ENCODE data around the gene DENND2A. TPM values are rescaled to one million over a fixed set of nuclear protein-coding genes. Genes with fewer than 3 reads are reported as not detected.
"Not testable (repeated sequence)": the region's sequence is repeated elsewhere in the genome, so short reads cannot be mapped to it uniquely, and the experiment has no call there.

DENND2A gene
- polyA plus RNA-seq, 4 donors, result 3.0 to 7.0 (median 5.7) TPM; not detected in 1

- FAIRE-seq (no peak), DNase-seq (no peak)
- no peaks in the 10 kb centered on the region for H3K27me3 ChIP-seq (ENCODE audit: control insufficient read depth in 3 of 3, insufficient read depth in 3 of 3, low read length in 3 of 3)
- WGBS, 3 donors, result 88 to 98% (median 89%) methylated on average over 3 of the region's 3 CpGs
- no peaks in the 10 kb centered on the region for H3K4me1 ChIP-seq (ENCODE audit: control insufficient read depth in 3 of 3, insufficient read depth in 2 of 3, low read depth in 1 of 3, low read length in 2 of 3)
- no peaks in the 10 kb centered on the region for H3K9me3 ChIP-seq (ENCODE audit: control insufficient read depth in 2 of 2, insufficient read depth in 1 of 2, low read depth in 1 of 2, low read length in 1 of 2)
- H3K27ac ChIP-seq (ENCODE audit: low read depth in 1 of 3, low read length in 2 of 3), result no peak overlapping the region
- peaks cover 0 to 67% (median 0%) of the 10 kb centered on the region in 3 donors for H3K36me3 ChIP-seq (ENCODE audit: control insufficient read depth in 3 of 3, insufficient read depth in 2 of 3, low read depth in 1 of 3, low read length in 3 of 3)
- H3K4me3 ChIP-seq (ENCODE audit: low read depth in 1 of 3, low read length in 3 of 3), result no peak overlapping the region
Observed at GRCh38 chr7:140683657-140684056, 43.0 kb upstream of the DENND2A start.

- DNase-seq (no peak), FAIRE-seq (no peak)
- WGBS, 3 donors, result 94 to 98% (median 96%) methylated on average over 3 of the region's 3 CpGs
- H3K4me3 ChIP-seq (ENCODE audit: low read depth in 1 of 3, low read length in 3 of 3), result no peak overlapping the region
- peaks cover 0 to 61% (median 0%) of the 10 kb centered on the region in 3 donors for H3K36me3 ChIP-seq (ENCODE audit: control insufficient read depth in 3 of 3, insufficient read depth in 2 of 3, low read depth in 1 of 3, low read length in 3 of 3)
- no peaks in the 10 kb centered on the region for H3K9me3 ChIP-seq (ENCODE audit: control insufficient read depth in 2 of 2, insufficient read depth in 1 of 2, low read depth in 1 of 2, low read length in 1 of 2)
- no peaks in the 10 kb centered on the region for H3K4me1 ChIP-seq (ENCODE audit: control insufficient read depth in 3 of 3, insufficient read depth in 2 of 3, low read depth in 1 of 3, low read length in 2 of 3)
- no peak overlapping the region for H3K27ac ChIP-seq (ENCODE audit: low read depth in 1 of 3, low read length in 2 of 3)
- no peaks in the 10 kb centered on the region for H3K27me3 ChIP-seq (ENCODE audit: control insufficient read depth in 3 of 3, insufficient read depth in 3 of 3, low read length in 3 of 3)
Observed at GRCh38 chr7:140681766-140682165, 41.2 kb upstream of the DENND2A start.

- H3K27me3 ChIP-seq (ENCODE audit: control insufficient read depth in 3 of 3, insufficient read depth in 3 of 3, low read length in 3 of 3), result no peaks in the 10 kb centered on the region
- no peak for DNase-seq
- 92 to 96% (median 95%) methylated on average over 7 of the region's 7 CpGs for WGBS, 3 donors
- no peak overlapping the region for H3K27ac ChIP-seq (ENCODE audit: low read depth in 1 of 3, low read length in 2 of 3)
- FAIRE-seq, result no peak
- H3K36me3 ChIP-seq (ENCODE audit: control insufficient read depth in 3 of 3, insufficient read depth in 2 of 3, low read depth in 1 of 3, low read length in 3 of 3), result peaks cover 0 to 62% (median 0%) of the 10 kb centered on the region in 3 donors
- no peaks in the 10 kb centered on the region for H3K9me3 ChIP-seq (ENCODE audit: control insufficient read depth in 2 of 2, insufficient read depth in 1 of 2, low read depth in 1 of 2, low read length in 1 of 2)
- H3K4me3 ChIP-seq (ENCODE audit: low read depth in 1 of 3, low read length in 3 of 3), result no peak overlapping the region
- no peaks in the 10 kb centered on the region for H3K4me1 ChIP-seq (ENCODE audit: control insufficient read depth in 3 of 3, insufficient read depth in 2 of 3, low read depth in 1 of 3, low read length in 2 of 3)
Observed at GRCh38 chr7:140680886-140681285, 40.3 kb upstream of the DENND2A start.

GRCh38 chr7:140679186-140679585 is 38.6 kb upstream of the DENND2A start:
- Histone ChIP-seq H3K9me3 (ENCODE audit: control insufficient read depth in 2 of 2, insufficient read depth in 1 of 2, low read depth in 1 of 2, low read length in 1 of 2) (no peaks in the 10 kb centered on the region), H3K4me1 (ENCODE audit: control insufficient read depth in 3 of 3, insufficient read depth in 2 of 3, low read depth in 1 of 3, low read length in 2 of 3) (no peaks in the 10 kb centered on the region), H3K27ac (ENCODE audit: low read depth in 1 of 3, low read length in 2 of 3) (no peak overlapping the region), H3K4me3 (ENCODE audit: low read depth in 1 of 3, low read length in 3 of 3) (no peak overlapping the region), H3K27me3 (ENCODE audit: control insufficient read depth in 3 of 3, insufficient read depth in 3 of 3, low read length in 3 of 3) (no peaks in the 10 kb centered on the region), H3K36me3 (ENCODE audit: control insufficient read depth in 3 of 3, insufficient read depth in 2 of 3, low read depth in 1 of 3, low read length in 3 of 3) (peaks cover 0 to 50% (median 0%) of the 10 kb centered on the region in 3 donors)
- DNase-seq (no peak), FAIRE-seq (no peak)
- 94 to 97% (median 96%) methylated on average over 9 of the region's 9 CpGs for WGBS, 3 donors

- Histone ChIP-seq H3K4me3 (ENCODE audit: low read depth in 1 of 3, low read length in 3 of 3) (no peak overlapping the region), H3K27ac (ENCODE audit: low read depth in 1 of 3, low read length in 2 of 3) (no peak overlapping the region), H3K36me3 (ENCODE audit: control insufficient read depth in 3 of 3, insufficient read depth in 2 of 3, low read depth in 1 of 3, low read length in 3 of 3) (peaks cover 0 to 50% (median 0%) of the 10 kb centered on the region in 3 donors), H3K9me3 (ENCODE audit: control insufficient read depth in 2 of 2, insufficient read depth in 1 of 2, low read depth in 1 of 2, low read length in 1 of 2) (no peaks in the 10 kb centered on the region), H3K4me1 (ENCODE audit: control insufficient read depth in 3 of 3, insufficient read depth in 2 of 3, low read depth in 1 of 3, low read length in 2 of 3) (no peaks in the 10 kb centered on the region), H3K27me3 (ENCODE audit: control insufficient read depth in 3 of 3, insufficient read depth in 3 of 3, low read length in 3 of 3) (no peaks in the 10 kb centered on the region)
- no peak for DNase-seq
- FAIRE-seq, result no peak
- 97 to 98% (median 97%) methylated on average over 6 to 7 of the region's 7 CpGs for WGBS, 3 donors
Observed at GRCh38 chr7:140678816-140679130, 38.2 kb upstream of the DENND2A start.

- no peak overlapping the region for H3K27ac ChIP-seq (ENCODE audit: low read depth in 1 of 3, low read length in 2 of 3)
- H3K4me3 ChIP-seq (ENCODE audit: low read depth in 1 of 3, low read length in 3 of 3), result no peak overlapping the region
- FAIRE-seq (no peak), DNase-seq (no peak)
- H3K4me1 ChIP-seq (ENCODE audit: control insufficient read depth in 3 of 3, insufficient read depth in 2 of 3, low read depth in 1 of 3, low read length in 2 of 3), result no peaks in the 10 kb centered on the region
- peaks cover 0 to 45% (median 0%) of the 10 kb centered on the region in 3 donors for H3K36me3 ChIP-seq (ENCODE audit: control insufficient read depth in 3 of 3, insufficient read depth in 2 of 3, low read depth in 1 of 3, low read length in 3 of 3)
- no peaks in the 10 kb centered on the region for H3K9me3 ChIP-seq (ENCODE audit: control insufficient read depth in 2 of 2, insufficient read depth in 1 of 2, low read depth in 1 of 2, low read length in 1 of 2)
- H3K27me3 ChIP-seq (ENCODE audit: control insufficient read depth in 3 of 3, insufficient read depth in 3 of 3, low read length in 3 of 3), result no peaks in the 10 kb centered on the region
- WGBS, 3 donors, result 92 to 97% (median 95%) methylated on average over 20 of the region's 20 CpGs
Observed at GRCh38 chr7:140678081-140678815, 37.6 kb upstream of the DENND2A start.

GRCh38 chr7:140677496-140677895 is 36.9 kb upstream of the DENND2A start:
- H3K4me1 ChIP-seq (ENCODE audit: control insufficient read depth in 3 of 3, insufficient read depth in 2 of 3, low read depth in 1 of 3, low read length in 2 of 3), result no peaks in the 10 kb centered on the region
- WGBS, 3 donors, result 90 to 98% (median 93%) methylated on average over 3 of the region's 3 CpGs
- H3K27me3 ChIP-seq (ENCODE audit: control insufficient read depth in 3 of 3, insufficient read depth in 3 of 3, low read length in 3 of 3), result no peaks in the 10 kb centered on the region
- DNase-seq (no peak), FAIRE-seq (no peak)
- H3K27ac ChIP-seq (ENCODE audit: low read depth in 1 of 3, low read length in 2 of 3), result no peak overlapping the region
- H3K36me3 ChIP-seq (ENCODE audit: control insufficient read depth in 3 of 3, insufficient read depth in 2 of 3, low read depth in 1 of 3, low read length in 3 of 3), result peaks cover 0 to 42% (median 0%) of the 10 kb centered on the region in 3 donors
- no peaks in the 10 kb centered on the region for H3K9me3 ChIP-seq (ENCODE audit: control insufficient read depth in 2 of 2, insufficient read depth in 1 of 2, low read depth in 1 of 2, low read length in 1 of 2)
- no peak overlapping the region for H3K4me3 ChIP-seq (ENCODE audit: low read depth in 1 of 3, low read length in 3 of 3)

GRCh38 chr7:140676956-140677355 is 36.3 kb upstream of the DENND2A start:
- DNase-seq; H3K4me3 ChIP-seq (ENCODE audit: low read depth in 1 of 3, low read length in 3 of 3); H3K27ac ChIP-seq (ENCODE audit: low read depth in 1 of 3, low read length in 2 of 3); H3K9me3 ChIP-seq (ENCODE audit: control insufficient read depth in 2 of 2, insufficient read depth in 1 of 2, low read depth in 1 of 2, low read length in 1 of 2); FAIRE-seq; H3K27me3 ChIP-seq (ENCODE audit: control insufficient read depth in 3 of 3, insufficient read depth in 3 of 3, low read length in 3 of 3); H3K4me1 ChIP-seq (ENCODE audit: control insufficient read depth in 3 of 3, insufficient read depth in 2 of 3, low read depth in 1 of 3, low read length in 2 of 3): not testable (repeated sequence)
- WGBS, 3 donors, result 93 to 95% (median 94%) methylated on average over 11 of the region's 11 CpGs
- H3K36me3 ChIP-seq (ENCODE audit: control insufficient read depth in 3 of 3, insufficient read depth in 2 of 3, low read depth in 1 of 3, low read length in 3 of 3), result peaks cover 0 to 39% (median 0%) of the 10 kb centered on the region in 3 donors

GRCh38 chr7:140676306-140676705 is 35.7 kb upstream of the DENND2A start:
- FAIRE-seq, result no peak
- H3K27me3 ChIP-seq (ENCODE audit: control insufficient read depth in 3 of 3, insufficient read depth in 3 of 3, low read length in 3 of 3), result no peaks in the 10 kb centered on the region

More at GRCh38 chr7:140676306-140676705, 35.7 kb upstream of the DENND2A start:
- no peak overlapping the region for H3K4me3 ChIP-seq (ENCODE audit: low read depth in 1 of 3, low read length in 3 of 3)
- no peaks in the 10 kb centered on the region for H3K9me3 ChIP-seq (ENCODE audit: control insufficient read depth in 2 of 2, insufficient read depth in 1 of 2, low read depth in 1 of 2, low read length in 1 of 2)
- WGBS, 3 donors, result 82 to 97% (median 83%) methylated on average over 3 of the region's 3 CpGs
- H3K36me3 ChIP-seq (ENCODE audit: control insufficient read depth in 3 of 3, insufficient read depth in 2 of 3, low read depth in 1 of 3, low read length in 3 of 3), result peaks cover 0 to 32% (median 0%) of the 10 kb centered on the region in 3 donors
- no peak for DNase-seq
- H3K4me1 ChIP-seq (ENCODE audit: control insufficient read depth in 3 of 3, insufficient read depth in 2 of 3, low read depth in 1 of 3, low read length in 2 of 3), result peaks cover 0 to 5% (median 0%) of the 10 kb centered on the region in 3 donors
- no peak overlapping the region for H3K27ac ChIP-seq (ENCODE audit: low read depth in 1 of 3, low read length in 2 of 3)
